SK-N-SH (cell line): ENCODE data around the gene METTL1. TPM values are rescaled to one million over a fixed set of nuclear protein-coding genes. Genes with fewer than 3 reads are reported as not detected.

Experiments
- CTCF ChIA-PET: fragments of 300-600, 350-600 bp; formaldehyde crosslinking; extraction: SDS; loops from one replicate; lab custom pipeline; 2021; lab: Yijun Ruan, JAX
- POLR2A ChIA-PET: fragments of 350-600 bp; sonication (Branson Sonifier 250); formaldehyde crosslinking; extraction: SDS; loops from one replicate; lab custom pipeline; 2020; ENCODE audit warnings: antibody characterized with exemption, inconsistent platforms; lab: Yijun Ruan, JAX
- DNase-seq: peaks from one replicate; pipeline ENCODE4 v3.0.0; 2012
- H2AFZ ChIP-seq: fragments of 200-600 bp; sonication (generic); 2 replicates; pipeline ENCODE4 v1.8.1; 2016; ENCODE audit warnings: antibody characterized with exemption, mild to moderate bottlenecking, low read depth
- H3F3A ChIP-seq: fragments of 200-600 bp; sonication (generic); replicated peaks from 2 replicates; pipeline ENCODE3; 2016; ENCODE audit warnings: antibody characterized with exemption, mild to moderate bottlenecking; ENCODE audit not compliant: insufficient read depth
- H3K27ac ChIP-seq, 2 experiments: fragments of 200-500 bp in 1 of 2; fragments of 200-600 bp in 1 of 2; sonication (Bioruptor generic) in 1 of 2; sonication (generic), shearing (Covaris generic) in 1 of 2; 2 replicates each; pipeline versions ENCODE4 v1.5.1 to v1.6.1; 2014 to 2016; ENCODE audit warnings: low read depth in 2 of 2, inconsistent platforms in 1 of 2, low read length in 1 of 2, mild to moderate bottlenecking in 1 of 2, mixed read lengths in 1 of 2
- H3K27me3 ChIP-seq: fragments of 200-600 bp; sonication (generic), shearing (Covaris generic); 2 replicates; pipeline ENCODE4 v1.6.1; 2016; ENCODE audit warnings: mixed run types; ENCODE audit not compliant: insufficient read depth
- H3K36me3 ChIP-seq, 2 experiments: fragments of 200-500 bp in 1 of 2; fragments of 200-600 bp in 1 of 2; sonication (Bioruptor generic) in 1 of 2; sonication (generic) in 1 of 2; replicated peaks in 1 of 2; 2 replicates each; pipeline versions ENCODE3 to v1.5.1; 2014 to 2016; ENCODE audit warnings: low read length in 1 of 2, mild to moderate bottlenecking in 1 of 2; ENCODE audit not compliant: insufficient read depth in 2 of 2, control insufficient read depth in 1 of 2
- H3K4me1 ChIP-seq, 2 experiments: fragments of 200-500 bp in 1 of 2; fragments of 200-600 bp in 1 of 2; sonication (Bioruptor generic) in 1 of 2; sonication (generic), shearing (Covaris generic) in 1 of 2; 2 replicates each; pipeline versions ENCODE4 v1.5.1 to v1.6.1; 2014 to 2016; ENCODE audit warnings: low read depth in 1 of 2, low read length in 1 of 2, mixed run types in 1 of 2; ENCODE audit not compliant: insufficient read depth in 2 of 2, control insufficient read depth in 1 of 2
- H3K4me2 ChIP-seq: fragments of 200-600 bp; sonication (generic), shearing (Covaris generic); 2 replicates; pipeline ENCODE4 v1.6.1; 2017; ENCODE audit warnings: mixed run types
- H3K4me3 ChIP-seq, 2 experiments: fragments of 200-500 bp in 1 of 2; fragments of 200-600 bp in 1 of 2; sonication (Bioruptor generic) in 1 of 2; sonication (generic), shearing (Covaris generic) in 1 of 2; 2 replicates each; pipeline versions ENCODE4 v1.5.1 to v1.8.1; 2014 to 2016; ENCODE audit warnings: low read depth in 2 of 2, inconsistent platforms in 1 of 2, low read length in 1 of 2, mild to moderate bottlenecking in 1 of 2, mixed read lengths in 1 of 2, moderate library complexity in 1 of 2
- H3K79me2 ChIP-seq: fragments of 200-600 bp; sonication (generic); 2 replicates; pipeline ENCODE4 v1.8.1; 2017; ENCODE audit warnings: mild to moderate bottlenecking; ENCODE audit not compliant: insufficient read depth
- H3K9ac ChIP-seq: fragments of 200-600 bp; sonication (generic); 2 replicates; pipeline ENCODE4 v1.6.1; 2017; ENCODE audit warnings: mixed run types
- H3K9me2 ChIP-seq: fragments of 200-600 bp; sonication (generic); 2 replicates; pipeline ENCODE4 v1.6.1; 2017; ENCODE audit warnings: mixed run types
- H3K9me3 ChIP-seq: fragments of 200-600 bp; sonication (generic); 2 replicates; pipeline ENCODE4 v1.6.1; 2017; ENCODE audit warnings: mixed run types, mild to moderate bottlenecking, moderate library complexity
- H4K20me1 ChIP-seq: fragments of 200-600 bp; sonication (generic); 2 replicates; pipeline ENCODE4 v1.6.1; 2017; ENCODE audit warnings: mild to moderate bottlenecking, mixed run types; ENCODE audit not compliant: insufficient read depth
- CHD2 ChIP-seq: fragments of 150-350 bp; IDR thresholded peaks from 2 replicates; pipeline ENCODE4 v1.6.1; 2018; ENCODE audit warnings: low read length; ENCODE audit not compliant: partially characterized antibody
- CTCF ChIP-seq: fragments of 200-600 bp; sonication (generic); IDR thresholded peaks from 2 replicates; pipeline ENCODE4 v1.6.1; 2017; ENCODE audit warnings: antibody characterized with exemption, mild to moderate bottlenecking, moderate library complexity
- EP300 ChIP-seq, 2 experiments: IDR thresholded peaks; 2 replicates each; pipeline versions ENCODE4 v1.4.0 to v1.6.1; 2012; ENCODE audit warnings: borderline replicate concordance in 1 of 2, low read depth in 1 of 2, low read length in 1 of 2
- EZH2phosphoT487 ChIP-seq: fragments of 200-600 bp; sonication (generic); IDR thresholded peaks from 2 replicates; pipeline ENCODE4 v1.6.1; 2017; ENCODE audit warnings: low read depth, mixed run types, mild to moderate bottlenecking, antibody characterized with exemption, moderate library complexity, borderline replicate concordance
- FOXJ3 ChIP-seq: sonication (generic); formaldehyde crosslinking; IDR thresholded peaks from 2 replicates; pipeline ENCODE4 v1.5.1; 2020; ENCODE audit warnings: mild to moderate bottlenecking, missing genetic modification reagents
- FOXM1 ChIP-seq: IDR thresholded peaks from 2 replicates; pipeline ENCODE4 v1.4.0; 2012; ENCODE audit warnings: low read depth, mild to moderate bottlenecking
- GABPA ChIP-seq: IDR thresholded peaks from 2 replicates; pipeline ENCODE4 v1.4.0; 2012; ENCODE audit warnings: low read depth, mild to moderate bottlenecking
- GATA2 ChIP-seq: sonication (generic); formaldehyde crosslinking; IDR thresholded peaks from 2 replicates; pipeline ENCODE4 v1.5.0; 2020; ENCODE audit warnings: mild to moderate bottlenecking, missing genetic modification reagents
- MXI1 ChIP-seq: IDR thresholded peaks from 2 replicates; pipeline ENCODE4 v1.6.1; 2012; ENCODE audit warnings: mild to moderate bottlenecking, low read depth, low read length, improper control_type of control experiment
- NFIC ChIP-seq: IDR thresholded peaks from 2 replicates; pipeline ENCODE4 v1.4.0; 2012; ENCODE audit warnings: borderline replicate concordance
- POLR2AphosphoS5 ChIP-seq: IDR thresholded peaks from 2 replicates; pipeline ENCODE4 v1.6.1; 2012; ENCODE audit warnings: low read depth, low read length
- RAD21 ChIP-seq: IDR thresholded peaks from 2 replicates; pipeline ENCODE4 v1.6.1; 2012; ENCODE audit warnings: mild to moderate bottlenecking, low read length
- RCOR1 ChIP-seq: fragments of 150-350 bp; IDR thresholded peaks from 2 replicates; pipeline ENCODE4 v1.6.1; 2017; ENCODE audit warnings: antibody characterized with exemption, low read length
- RFX5 ChIP-seq: IDR thresholded peaks from 2 replicates; pipeline ENCODE4 v1.6.1; 2012; ENCODE audit warnings: mild to moderate bottlenecking, improper control_type of control experiment, low read length
- RXRA ChIP-seq: IDR thresholded peaks from 2 replicates; pipeline ENCODE4 v1.4.0; 2012; ENCODE audit warnings: low read depth, mild to moderate bottlenecking, borderline replicate concordance
- SMC3 ChIP-seq: IDR thresholded peaks from 2 replicates; pipeline ENCODE4 v1.6.1; 2012; ENCODE audit warnings: low read depth, low read length, improper control_type of control experiment
- TAF1 ChIP-seq: IDR thresholded peaks from 2 replicates; pipeline ENCODE4 v1.6.1; 2012; ENCODE audit warnings: low read depth, mild to moderate bottlenecking, low read length, moderate library complexity, borderline replicate concordance
- TCF12 ChIP-seq: IDR thresholded peaks from 2 replicates; pipeline ENCODE4 v1.4.0; 2012
- USF1 ChIP-seq: IDR thresholded peaks from 2 replicates; pipeline ENCODE4 v1.4.0; 2012; ENCODE audit warnings: low read depth, borderline replicate concordance
- USF2 ChIP-seq: fragments of 150-350 bp; IDR thresholded peaks from 2 replicates; pipeline ENCODE4 v1.6.1; 2017; ENCODE audit warnings: antibody characterized with exemption, low read length, low read depth, borderline replicate concordance
- YY1 ChIP-seq: IDR thresholded peaks from 2 replicates; pipeline ENCODE4 v1.4.0; 2012; ENCODE audit warnings: low read depth, mild to moderate bottlenecking
- WGBS: methylation state at CpG from one replicate; pipeline ENCODE4 v1.1.6; 2017; ENCODE audit warnings: low lambda C conversion rate; 5-methylcytosine and 5-hydroxymethylcytosine counted together
- polyA plus RNA-seq, 3 experiments: library from polyadenylated mRNA; depleted of rRNA; stranded (reverse); fragments of >200 nt; gene quantifications; 2 replicates each; pipeline ENCODE4 v1.2.3, GENCODE V29; 2012
- TF ChIP-seq, protein P1 (sequence below): IDR thresholded peaks from 2 replicates; pipeline ENCODE4; 2012
- TF ChIP-seq, protein P2 (sequence below): IDR thresholded peaks from 2 replicates; pipeline ENCODE4 v1.6.1; 2012; ENCODE audit warnings: mild to moderate bottlenecking, low read depth, low read length, moderate library complexity
- TF ChIP-seq, protein P3 (sequence below): IDR thresholded peaks from 2 replicates; pipeline ENCODE4 v1.4.0; 2012; ENCODE audit warnings: low read depth

The METTL1 gene
- polyA plus RNA-seq, 1 of the 3 experiments (the other 2 are of a cell fraction), result 28.0 TPM

DNA sequence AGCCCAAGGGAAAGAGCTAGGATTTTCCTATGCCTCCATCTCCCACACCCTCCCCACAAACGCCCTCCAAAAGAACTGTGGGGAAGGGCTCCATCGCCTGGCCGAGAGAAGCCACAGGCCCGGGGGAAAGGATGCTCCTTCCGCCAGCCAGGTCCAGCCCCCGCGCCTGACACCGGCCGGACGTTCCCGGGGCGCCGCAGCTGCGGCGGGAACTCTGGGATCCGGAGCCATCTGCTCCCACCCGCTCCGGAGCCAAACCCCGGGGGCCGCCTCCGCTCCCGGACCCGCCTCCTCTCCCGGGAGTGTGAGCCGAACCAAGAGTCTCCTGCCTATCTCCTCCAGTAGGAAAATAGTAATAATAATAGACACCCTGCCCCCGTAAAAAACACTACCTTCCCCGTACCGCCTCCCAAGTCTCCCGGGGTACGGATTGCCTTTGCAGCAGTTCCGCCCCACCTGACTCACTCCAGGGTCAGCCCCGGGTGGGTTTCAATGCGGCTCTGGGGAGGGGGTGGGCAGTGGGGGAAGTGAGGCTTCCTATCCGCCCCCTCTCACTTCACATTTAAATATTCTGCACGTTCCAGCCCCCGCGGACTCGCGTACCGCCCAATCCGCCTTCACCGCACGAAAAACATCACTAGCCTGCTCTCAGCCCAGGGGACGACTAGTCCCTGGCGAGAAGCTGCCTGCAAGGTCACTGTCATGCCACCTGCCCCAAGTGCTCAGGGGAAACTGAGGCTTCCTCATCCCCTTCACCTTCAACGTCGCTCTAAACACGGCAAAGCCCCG lies 35.8 kb downstream of the METTL1 start:
- H3K4me3 ChIP-seq, result peak overlapping the region; percentile 29 to 32; a peak in 3 of 4 replicates
- H3K4me2 ChIP-seq, result peak overlapping the region; percentile 87
- H3F3A ChIP-seq, result peaks cover 18% of the 10 kb centered on the region
- H3K9me3 ChIP-seq, result no peaks in the 10 kb centered on the region
- no peak overlapping the region for H2AFZ ChIP-seq
- no peaks in the 10 kb centered on the region for H3K27me3 ChIP-seq
- peak; percentile 87 for DNase-seq
- no peaks in the 10 kb centered on the region for H3K9me2 ChIP-seq
- H3K27ac ChIP-seq, result peak overlapping the region in 1 of 2 experiments; percentile 39; a peak in 1 of 4 replicates
- no peaks in the 10 kb centered on the region for H4K20me1 ChIP-seq
- H3K4me1 ChIP-seq, result peaks cover 0 to 29% of the 10 kb centered on the region in 2 experiments; a peak in 2 of 4 replicates
- H3K79me2 ChIP-seq, result no peaks in the 10 kb centered on the region
- 43% methylated on average over 25 of the region's 49 CpGs for WGBS
- ChIA-PET POLR2A (interaction anchor here (0.6 to 2.9 kb wide), 4 partner anchors 9 to 441 kb away, joined by 3 to 21 read pairs (median 10); partner anchors contain the start of gene TSPAN31), CTCF (interaction anchor here (0.6 to 7.1 kb wide), 21 partner anchors 9 to 277 kb away, joined by 3 to 133 read pairs (median 6); partner anchors contain the start of genes B4GALNT1, GLI1, OS9 and PIP4K2C)
- peaks cover 0 to 4% of the 10 kb centered on the region in 2 experiments for H3K36me3 ChIP-seq
- H3K9ac ChIP-seq, result no peak overlapping the region
- TF ChIP-seq, protein P1, sequence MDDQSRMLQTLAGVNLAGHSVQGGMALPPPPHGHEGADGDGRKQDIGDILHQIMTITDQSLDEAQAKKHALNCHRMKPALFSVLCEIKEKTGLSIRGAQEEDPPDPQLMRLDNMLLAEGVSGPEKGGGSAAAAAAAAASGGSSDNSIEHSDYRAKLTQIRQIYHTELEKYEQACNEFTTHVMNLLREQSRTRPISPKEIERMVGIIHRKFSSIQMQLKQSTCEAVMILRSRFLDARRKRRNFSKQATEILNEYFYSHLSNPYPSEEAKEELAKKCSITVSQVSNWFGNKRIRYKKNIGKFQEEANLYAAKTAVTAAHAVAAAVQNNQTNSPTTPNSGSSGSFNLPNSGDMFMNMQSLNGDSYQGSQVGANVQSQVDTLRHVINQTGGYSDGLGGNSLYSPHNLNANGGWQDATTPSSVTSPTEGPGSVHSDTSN, result no peak
- no peak for TF ChIP-seq RXRA
- peak; percentile 69 for TF ChIP-seq RAD21
- TF ChIP-seq USF2, result no peak
- no peak for TF ChIP-seq POLR2AphosphoS5
- TF ChIP-seq NFIC, result no peak
- no peak for TF ChIP-seq FOXM1
- TF ChIP-seq EP300 (IDR thresholded peaks at IDR 0.05; ENCODE audit: borderline replicate concordance in 1 of 2, low read depth in 1 of 2, low read length in 1 of 2), result no peak
- TF ChIP-seq CHD2, result peak; percentile 20
- TF ChIP-seq MXI1, result 0 out of 2 replicates have a peak, but pooled peaks have one; percentile 35
- TF ChIP-seq USF1, result no peak
- TF ChIP-seq GABPA, result 0 out of 2 replicates have a peak, but pooled peaks have one; percentile 17
- TF ChIP-seq RFX5, result no peak
- TF ChIP-seq, protein P2, sequence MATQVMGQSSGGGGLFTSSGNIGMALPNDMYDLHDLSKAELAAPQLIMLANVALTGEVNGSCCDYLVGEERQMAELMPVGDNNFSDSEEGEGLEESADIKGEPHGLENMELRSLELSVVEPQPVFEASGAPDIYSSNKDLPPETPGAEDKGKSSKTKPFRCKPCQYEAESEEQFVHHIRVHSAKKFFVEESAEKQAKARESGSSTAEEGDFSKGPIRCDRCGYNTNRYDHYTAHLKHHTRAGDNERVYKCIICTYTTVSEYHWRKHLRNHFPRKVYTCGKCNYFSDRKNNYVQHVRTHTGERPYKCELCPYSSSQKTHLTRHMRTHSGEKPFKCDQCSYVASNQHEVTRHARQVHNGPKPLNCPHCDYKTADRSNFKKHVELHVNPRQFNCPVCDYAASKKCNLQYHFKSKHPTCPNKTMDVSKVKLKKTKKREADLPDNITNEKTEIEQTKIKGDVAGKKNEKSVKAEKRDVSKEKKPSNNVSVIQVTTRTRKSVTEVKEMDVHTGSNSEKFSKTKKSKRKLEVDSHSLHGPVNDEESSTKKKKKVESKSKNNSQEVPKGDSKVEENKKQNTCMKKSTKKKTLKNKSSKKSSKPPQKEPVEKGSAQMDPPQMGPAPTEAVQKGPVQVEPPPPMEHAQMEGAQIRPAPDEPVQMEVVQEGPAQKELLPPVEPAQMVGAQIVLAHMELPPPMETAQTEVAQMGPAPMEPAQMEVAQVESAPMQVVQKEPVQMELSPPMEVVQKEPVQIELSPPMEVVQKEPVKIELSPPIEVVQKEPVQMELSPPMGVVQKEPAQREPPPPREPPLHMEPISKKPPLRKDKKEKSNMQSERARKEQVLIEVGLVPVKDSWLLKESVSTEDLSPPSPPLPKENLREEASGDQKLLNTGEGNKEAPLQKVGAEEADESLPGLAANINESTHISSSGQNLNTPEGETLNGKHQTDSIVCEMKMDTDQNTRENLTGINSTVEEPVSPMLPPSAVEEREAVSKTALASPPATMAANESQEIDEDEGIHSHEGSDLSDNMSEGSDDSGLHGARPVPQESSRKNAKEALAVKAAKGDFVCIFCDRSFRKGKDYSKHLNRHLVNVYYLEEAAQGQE, result no peak
- TF ChIP-seq TCF12, result 0 out of 2 replicates have a peak, but pooled peaks have one; percentile 6
- no peak for TF ChIP-seq GATA2 (CRISPR knock-in tag)
- no peak for TF ChIP-seq RCOR1
- TF ChIP-seq YY1, result no peak
- no peak for TF ChIP-seq FOXJ3 (CRISPR knock-in tag)
- no peak for TF ChIP-seq TAF1
- TF ChIP-seq SMC3, result peak; percentile 42; the same call in 1 of the 2 replicates
- TF ChIP-seq CTCF, result peak; percentile 53
- TF ChIP-seq EZH2phosphoT487, result no peak
- TF ChIP-seq, protein P3, sequence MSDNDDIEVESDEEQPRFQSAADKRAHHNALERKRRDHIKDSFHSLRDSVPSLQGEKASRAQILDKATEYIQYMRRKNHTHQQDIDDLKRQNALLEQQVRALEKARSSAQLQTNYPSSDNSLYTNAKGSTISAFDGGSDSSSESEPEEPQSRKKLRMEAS, result no peak
